GM10248 (cell line): ENCODE data around the gene MSH3.

Source experiments
- CTCF ChIA-PET: fragments of 300-600 bp; sonication (Branson Sonifier 250); formaldehyde crosslinking; extraction: SDS; loops from one replicate; lab custom pipeline; 2021; ENCODE audit warnings: antibody characterized with exemption; lab: Yijun Ruan, JAX
- POLR2A ChIA-PET: fragments of 350-650 bp; sonication (Branson Sonifier 250); formaldehyde crosslinking; extraction: SDS; loops from one replicate; lab custom pipeline; 2020; ENCODE audit warnings: antibody characterized with exemption; lab: Yijun Ruan, JAX
- DNase-seq: peaks from one replicate; pipeline ENCODE4 v3.0.0; 2012; ENCODE audit errors: extremely low spot score
- TF ChIP-seq, protein P1 (sequence below): IDR thresholded peaks from 2 replicates; pipeline ENCODE4 v1.5.1; 2012; ENCODE audit warnings: mild to moderate bottlenecking, low read depth; ENCODE audit errors: extremely low read depth, missing control alignments, control extremely low read depth

MSH3 gene

DNA sequence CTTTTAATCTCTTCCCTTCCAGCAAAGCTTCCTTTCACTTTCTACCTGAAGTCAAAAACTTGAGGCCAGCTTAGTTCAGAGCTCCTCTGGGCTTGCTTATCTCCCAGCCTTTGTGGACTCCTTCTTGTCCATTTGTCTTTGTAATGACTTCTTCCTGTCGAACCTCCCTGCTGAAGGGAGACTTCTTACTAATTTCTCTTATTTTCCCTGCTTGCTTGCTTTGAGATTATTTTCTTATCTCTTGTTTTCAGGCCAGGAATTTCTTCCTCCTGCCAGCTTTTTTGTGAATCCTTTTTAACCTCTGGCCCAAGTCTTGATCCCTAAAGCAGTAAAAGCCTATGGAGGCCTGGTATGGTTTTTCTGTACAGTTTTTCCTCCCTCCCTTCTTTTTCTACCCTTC is 47.1 kb downstream of the MSH3 start:
- POLR2A ChIA-PET = no interaction called here
- TF ChIP-seq, protein P1, sequence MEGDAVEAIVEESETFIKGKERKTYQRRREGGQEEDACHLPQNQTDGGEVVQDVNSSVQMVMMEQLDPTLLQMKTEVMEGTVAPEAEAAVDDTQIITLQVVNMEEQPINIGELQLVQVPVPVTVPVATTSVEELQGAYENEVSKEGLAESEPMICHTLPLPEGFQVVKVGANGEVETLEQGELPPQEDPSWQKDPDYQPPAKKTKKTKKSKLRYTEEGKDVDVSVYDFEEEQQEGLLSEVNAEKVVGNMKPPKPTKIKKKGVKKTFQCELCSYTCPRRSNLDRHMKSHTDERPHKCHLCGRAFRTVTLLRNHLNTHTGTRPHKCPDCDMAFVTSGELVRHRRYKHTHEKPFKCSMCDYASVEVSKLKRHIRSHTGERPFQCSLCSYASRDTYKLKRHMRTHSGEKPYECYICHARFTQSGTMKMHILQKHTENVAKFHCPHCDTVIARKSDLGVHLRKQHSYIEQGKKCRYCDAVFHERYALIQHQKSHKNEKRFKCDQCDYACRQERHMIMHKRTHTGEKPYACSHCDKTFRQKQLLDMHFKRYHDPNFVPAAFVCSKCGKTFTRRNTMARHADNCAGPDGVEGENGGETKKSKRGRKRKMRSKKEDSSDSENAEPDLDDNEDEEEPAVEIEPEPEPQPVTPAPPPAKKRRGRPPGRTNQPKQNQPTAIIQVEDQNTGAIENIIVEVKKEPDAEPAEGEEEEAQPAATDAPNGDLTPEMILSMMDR = no peak
- DNase-seq = no peak
- CTCF ChIA-PET = interaction anchor here (1.8 to 2.9 kb wide), 2 partner anchors 10 to 14 kb away, joined by 8 read pairs; no protein-coding TSS in a partner anchor

DNA sequence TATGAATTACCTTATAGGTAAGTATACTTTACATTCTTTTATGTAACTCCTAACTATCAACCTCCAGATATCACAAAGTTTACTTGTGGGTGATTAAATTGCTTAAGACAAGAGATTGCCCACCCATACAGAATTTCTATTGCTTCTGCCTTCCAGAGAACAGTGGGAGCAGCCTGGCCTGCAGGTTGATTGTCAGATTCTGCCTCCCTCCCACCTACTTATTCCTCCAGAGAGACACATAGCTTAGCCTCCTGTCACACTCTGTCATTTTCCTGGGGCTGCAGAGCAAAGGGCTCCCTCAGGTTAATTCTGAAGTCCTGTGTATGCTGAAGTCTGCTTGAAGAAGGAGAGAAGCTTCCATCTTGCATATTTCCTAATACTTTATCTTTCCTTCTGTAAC is 48.8 kb downstream of the MSH3 start:
- TF ChIP-seq, protein P1 = no peak
- ChIA-PET CTCF (interaction anchor here (2.0 to 2.9 kb wide), 2 partner anchors 8 to 13 kb away, joined by 5 to 8 read pairs; no protein-coding TSS in a partner anchor), POLR2A (no interaction called here)
- no peak for DNase-seq

DNA sequence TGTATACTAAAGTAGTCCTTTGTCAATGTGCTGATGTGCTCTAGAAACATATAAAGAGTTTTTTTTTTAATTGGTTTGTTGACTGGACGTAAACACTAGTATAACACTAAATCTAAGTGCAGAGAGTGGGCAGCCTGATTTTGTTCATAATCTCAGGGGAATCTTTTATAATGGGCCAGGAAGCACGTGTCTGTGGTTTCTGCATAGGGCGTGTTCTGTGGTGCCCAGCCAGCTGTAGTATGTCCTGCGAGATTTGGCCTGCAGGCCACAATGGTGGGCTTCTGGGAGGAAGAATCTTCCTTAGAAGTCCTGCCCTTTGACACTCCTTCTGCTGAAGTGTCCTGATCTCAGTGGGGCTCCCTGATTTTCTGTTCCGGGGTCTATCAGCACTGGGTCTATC is 49.3 kb downstream of the MSH3 start:
- CTCF ChIA-PET = interaction anchor here (2.0 kb wide), 1 partner anchor 13 kb away, joined by 5 read pairs; no protein-coding TSS in a partner anchor

GRCh38 chr5:80704221-80704620 is 49.8 kb downstream of the MSH3 start:
- ChIA-PET CTCF (interaction anchor here (2.0 kb wide), 1 partner anchor 17 kb away, joined by 5 read pairs; no protein-coding TSS in a partner anchor), POLR2A (no interaction called here)
- DNase-seq = no peak
- TF ChIP-seq, protein P1 = no peak

More for the DNA sequence above, 49.3 kb downstream of the MSH3 start:
- DNase-seq = no peak
- POLR2A ChIA-PET = no interaction called here
- TF ChIP-seq, protein P1 = no peak

GRCh38 chr5:80705216-80705769 is 50.8 kb downstream of the MSH3 start:
- TF ChIP-seq, protein P1 = no peak
- POLR2A ChIA-PET = no interaction called here
- CTCF ChIA-PET = interaction anchor here (1.1 to 2.0 kb wide), 2 partner anchors 18 to 28 kb away, joined by 3 to 5 read pairs; no protein-coding TSS in a partner anchor
- no peak for DNase-seq

- POLR2A ChIA-PET = no interaction called here
- CTCF ChIA-PET = interaction anchor here (1.1 to 2.0 kb wide), 2 partner anchors 19 to 28 kb away, joined by 3 to 5 read pairs; no protein-coding TSS in a partner anchor
- TF ChIP-seq, protein P1 = no peak
- DNase-seq = no peak
Measured at GRCh38 chr5:80705801-80706200, 51.3 kb downstream of the MSH3 start.
